GM21360 (cell line): ENCODE measurements around the gene FXYD6.

ENCODE experiments used
- ATAC-seq: cut with Tn5 transposase; IDR thresholded peaks from one replicate; pipeline ENCODE4 v1.9.1; 2021; ENCODE audit warnings: mild to moderate bottlenecking, moderate library complexity; ENCODE audit not compliant: unreplicated experiment

FXYD6 gene

DNA sequence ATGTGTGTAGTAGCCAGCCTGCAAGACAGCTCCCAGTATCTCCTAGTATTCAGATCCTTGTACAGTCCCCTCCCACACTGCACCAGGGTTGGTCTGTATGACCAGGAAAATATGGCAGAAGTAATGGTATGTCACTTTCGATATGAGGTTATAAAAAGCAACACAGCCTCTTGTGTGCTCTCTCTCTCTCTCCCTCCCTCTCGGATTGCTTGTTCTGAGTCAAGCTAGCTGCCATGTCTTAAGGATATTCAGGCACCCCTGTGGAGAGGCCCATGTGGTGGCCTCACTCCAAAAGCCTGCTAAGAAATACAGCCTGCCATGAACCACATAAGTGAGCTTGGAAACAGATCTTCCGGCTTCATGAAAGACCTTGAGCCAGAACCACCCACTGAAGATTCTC lies 25.4 kb downstream of the FXYD6 start:
- no peak for ATAC-seq

DNA sequence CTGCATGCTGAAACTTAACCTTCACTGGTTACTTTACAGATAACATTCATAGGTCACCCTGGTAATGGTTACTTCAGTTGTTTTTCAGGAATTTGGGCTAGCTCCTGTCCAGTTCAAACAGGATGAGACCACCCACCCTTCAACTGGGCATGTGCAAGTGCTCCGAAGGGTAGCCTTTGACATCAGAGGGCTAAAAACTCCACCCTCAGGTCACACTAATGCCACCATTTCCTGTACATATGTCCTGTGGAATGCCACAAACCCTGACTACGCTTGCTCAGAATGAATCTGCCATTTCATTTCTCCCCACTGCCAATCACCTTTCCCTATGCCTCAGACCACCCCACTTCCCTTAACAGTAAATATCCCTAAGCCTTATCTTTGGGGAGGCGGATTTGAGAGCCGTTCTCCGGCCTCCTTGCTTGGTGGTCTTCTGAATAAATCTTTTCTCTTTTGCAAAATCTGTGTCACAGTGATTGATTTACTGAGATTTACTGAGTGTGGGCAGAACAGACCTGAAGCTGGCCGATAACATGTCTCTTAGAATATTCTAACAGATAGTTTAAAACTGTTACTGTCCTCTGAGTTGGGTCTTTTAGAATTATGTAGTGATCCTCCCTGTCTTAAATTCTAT lies 26.6 kb downstream of the FXYD6 start:
- no peak for ATAC-seq

DNA sequence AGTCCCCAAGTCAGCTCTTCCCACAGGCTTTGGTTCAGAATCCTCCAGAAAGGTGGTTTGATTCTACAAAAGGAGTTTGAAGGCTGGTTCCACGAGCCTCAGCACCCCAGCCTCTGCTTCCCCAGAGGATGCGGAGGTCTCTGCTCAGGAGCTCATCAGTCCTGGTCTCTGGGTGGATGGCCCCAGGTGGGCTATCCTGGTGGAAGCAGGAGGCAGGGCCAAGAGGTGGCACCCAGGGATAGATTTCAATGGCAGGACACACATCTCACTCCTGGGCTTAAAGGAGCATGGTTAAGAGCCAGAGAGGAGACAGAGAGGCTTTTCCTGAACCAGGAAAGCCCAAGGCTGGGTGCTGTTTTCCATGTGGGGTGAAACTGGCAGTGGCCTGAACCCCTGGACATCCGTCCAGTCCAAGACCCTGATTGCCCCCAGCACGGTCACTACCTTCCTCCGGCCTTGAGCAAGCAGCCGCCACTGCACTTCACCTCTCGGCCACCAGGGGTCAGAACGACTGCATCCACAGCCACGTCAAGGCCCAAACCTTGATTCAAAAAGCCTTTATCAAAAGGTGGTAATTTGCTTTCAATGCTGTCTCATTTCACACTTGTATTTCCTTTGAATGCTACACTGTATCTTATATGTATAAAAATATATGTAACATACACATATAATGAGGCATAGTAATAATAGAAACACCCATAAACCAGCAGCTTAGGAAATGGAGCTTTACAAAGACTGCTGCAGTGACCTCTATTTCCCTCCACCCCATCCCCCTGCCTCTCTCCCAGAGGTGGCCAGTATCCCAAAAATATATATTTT lies 32.6 kb downstream of the FXYD6 start:
- no peak for ATAC-seq

DNA sequence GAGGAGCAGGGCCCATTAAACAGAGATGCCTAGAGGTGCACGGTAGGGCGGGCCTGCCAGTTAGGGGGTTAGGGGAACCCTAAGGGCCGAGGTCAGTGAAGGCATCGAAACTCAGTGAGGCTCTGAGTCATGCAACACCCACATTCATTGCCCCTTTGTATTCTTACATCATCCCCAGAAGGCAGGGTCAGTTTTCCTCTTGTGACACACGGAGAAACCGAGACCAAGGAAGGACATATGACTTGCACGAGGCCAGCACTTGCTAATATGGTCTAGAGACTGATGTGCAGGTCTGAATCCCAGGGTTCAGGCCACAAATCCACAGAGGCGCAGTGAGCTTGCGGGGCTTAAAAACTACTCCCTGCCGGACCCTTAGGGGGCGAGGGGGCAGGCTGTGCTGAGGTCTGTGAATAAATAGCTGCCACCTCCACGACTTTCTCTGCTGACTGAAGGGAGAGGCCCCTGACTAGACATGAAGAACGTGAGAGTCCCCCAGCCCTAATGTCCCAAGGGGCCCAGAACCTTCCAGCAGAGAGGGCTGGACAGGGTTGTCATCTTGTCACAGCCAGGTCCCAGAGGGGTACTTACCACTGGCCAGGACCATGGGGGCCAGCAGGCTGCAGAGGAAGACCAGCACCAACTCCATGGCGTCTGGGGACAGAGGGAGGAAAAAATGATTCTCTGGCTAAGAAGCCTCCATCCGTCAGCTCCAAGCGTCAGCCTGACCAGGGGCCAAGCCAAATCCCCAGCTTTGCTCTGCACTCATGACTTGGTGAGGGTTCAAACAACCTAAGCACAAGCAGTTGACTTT lies 34.1 kb downstream of the FXYD6 start:
- no peak for ATAC-seq

DNA sequence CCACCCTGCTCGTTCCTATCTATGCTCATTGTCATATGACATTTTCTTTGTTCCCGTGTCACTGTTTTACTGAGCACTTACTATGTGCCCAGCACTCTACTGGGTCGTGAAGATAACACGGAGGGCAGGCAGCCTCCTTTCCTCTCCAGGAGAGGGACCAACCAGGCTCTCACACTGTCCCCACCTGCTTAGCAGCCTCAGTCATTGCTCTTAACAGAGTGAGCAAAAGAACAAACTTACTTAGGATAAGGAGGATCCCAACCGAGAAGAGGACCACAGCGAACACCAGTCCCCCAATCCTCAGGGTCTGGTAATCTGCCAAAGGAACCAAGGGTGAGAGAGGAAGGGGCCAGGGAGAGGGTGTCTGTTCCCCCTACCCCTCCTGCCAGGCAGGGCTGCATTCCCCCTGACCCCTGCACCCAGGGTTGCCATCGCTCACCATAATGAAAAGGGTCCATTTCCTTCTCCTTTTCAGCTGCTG lies 34.9 kb downstream of the FXYD6 start:
- ATAC-seq = no peak

DNA sequence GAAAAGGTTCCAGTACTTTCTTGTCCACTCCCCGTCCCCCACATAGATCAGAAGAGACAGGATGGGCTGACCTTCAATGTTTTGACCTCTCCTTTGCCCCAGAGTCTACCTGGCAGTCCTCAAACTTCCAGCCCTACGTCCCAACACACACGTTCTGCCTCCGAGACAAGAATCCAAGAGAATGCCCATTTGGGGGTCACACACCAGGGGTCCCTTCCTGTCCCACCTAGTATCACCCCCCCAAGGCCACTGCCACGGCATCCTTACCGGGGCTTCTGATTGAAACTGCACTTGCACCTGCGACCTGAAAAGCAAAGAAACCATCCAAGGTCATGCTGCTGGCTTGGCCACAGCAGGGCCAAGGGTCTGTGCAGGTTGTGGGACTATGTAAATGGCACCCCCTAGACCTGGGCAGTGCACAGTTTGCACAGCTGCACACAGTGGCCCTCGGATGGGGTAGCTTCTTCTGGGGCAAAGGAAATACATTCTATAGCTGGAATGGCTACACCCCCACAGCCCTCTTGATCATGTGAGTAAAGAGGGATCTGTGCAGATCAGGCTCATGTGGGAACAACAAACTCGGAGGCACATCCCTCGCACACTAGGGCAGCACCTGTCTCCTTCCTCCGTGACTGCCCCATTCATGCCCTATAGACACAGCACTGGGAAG lies 35.4 kb downstream of the FXYD6 start:
- no peak for ATAC-seq

DNA sequence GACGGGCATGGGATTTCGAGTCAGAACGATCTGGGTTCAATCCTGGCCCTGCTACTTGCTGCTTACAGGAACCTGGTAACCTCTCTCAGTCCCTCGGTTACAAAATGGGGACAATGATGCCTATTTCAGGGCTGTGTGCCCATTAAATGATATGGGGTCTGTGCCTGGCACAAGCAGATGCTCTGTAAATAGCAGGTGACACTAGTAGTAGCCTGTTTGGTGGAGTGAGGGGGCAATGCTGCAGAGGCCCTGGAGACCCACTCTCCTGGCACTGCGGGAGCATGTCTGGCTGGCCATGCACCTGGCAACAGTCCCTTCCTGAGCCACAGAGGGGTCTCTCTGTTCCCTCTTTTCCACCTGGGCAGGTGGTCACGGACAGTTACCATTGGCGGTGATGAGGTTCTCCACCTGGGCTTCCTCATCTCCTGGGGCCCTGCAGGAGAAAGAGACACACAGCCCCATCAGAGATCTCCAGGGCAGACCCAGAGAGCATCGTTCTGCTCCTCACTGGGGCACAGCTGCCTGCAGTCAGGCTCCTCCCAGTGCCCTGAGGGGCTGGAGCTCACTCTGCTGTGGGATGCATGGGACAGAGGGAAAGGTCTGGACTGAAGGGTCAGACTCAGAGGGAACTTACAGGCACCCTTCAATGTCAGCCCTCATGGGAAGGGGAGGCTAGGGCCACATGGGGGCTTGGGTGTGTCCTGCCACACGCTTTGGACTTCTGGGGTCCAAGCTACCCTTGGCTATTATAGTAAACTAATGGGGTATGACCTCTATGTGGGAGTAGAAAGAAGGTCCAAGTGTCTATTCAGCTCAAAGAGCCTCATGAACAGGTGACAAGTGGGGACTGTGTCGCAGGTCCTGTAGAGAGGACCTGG lies 36.3 kb downstream of the FXYD6 start:
- ATAC-seq = no peak

DNA sequence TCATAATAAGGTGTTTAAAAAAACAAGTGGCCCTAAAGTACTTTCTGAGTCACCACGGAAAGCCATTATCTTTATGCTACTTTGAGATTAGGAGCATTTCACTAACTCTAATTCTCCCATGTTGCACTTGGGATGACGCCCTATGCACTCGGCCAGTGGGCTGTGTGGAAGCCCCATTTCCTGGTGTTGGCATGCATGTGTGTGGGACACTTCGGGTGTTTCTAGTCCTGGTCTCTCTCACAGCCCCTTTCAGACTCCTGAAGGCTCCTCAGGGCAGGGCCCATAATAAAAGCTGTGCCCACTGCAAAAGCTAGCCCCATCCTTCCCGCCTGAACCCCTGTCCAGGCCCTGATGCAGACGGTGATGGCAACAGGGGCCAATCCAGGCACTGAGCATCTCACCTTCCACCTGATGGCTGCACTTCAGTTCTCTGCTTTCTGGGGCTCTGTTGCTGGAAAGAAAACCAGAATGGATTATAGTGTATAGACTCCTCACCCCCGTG lies 37.0 kb downstream of the FXYD6 start:
- no peak for ATAC-seq

DNA sequence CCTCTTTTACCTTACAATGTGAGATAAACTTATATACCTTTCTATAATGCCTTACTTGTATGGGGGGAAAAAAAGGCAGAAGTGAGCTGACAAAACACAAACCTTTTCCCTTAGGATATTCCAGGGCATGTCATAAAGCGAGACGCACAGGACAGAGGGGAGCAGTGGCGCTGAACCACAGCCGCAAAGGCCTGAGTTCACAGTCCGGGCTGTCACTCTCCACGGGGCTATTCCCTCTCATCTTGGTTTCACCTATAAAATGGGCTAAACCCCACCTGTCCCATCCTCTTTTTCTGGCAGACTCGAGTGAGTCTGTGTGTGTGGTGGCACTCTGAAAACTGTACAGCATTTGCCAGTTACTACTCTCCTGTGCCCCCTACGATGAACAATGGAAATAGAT lies 37.6 kb downstream of the FXYD6 start:
- no peak for ATAC-seq

DNA sequence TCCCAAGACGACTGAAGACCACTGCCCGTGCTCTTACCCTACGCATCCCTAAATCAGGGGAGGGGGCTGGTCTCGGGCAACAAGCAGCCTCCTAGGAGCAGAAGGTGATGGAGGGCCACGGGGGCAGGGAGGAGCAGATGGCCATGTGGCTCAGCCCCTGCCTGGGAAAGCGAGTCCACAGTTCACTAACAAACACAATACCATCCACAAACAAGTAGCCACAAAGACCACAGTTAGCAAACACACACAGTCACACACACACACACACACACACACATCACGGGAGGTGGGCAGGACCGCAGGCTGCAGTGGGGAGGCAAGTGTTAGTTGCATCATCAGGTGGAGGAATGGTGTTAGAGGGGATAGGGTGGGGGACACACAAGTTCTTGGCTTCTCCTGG lies 38.7 kb downstream of the FXYD6 start:
- no peak for ATAC-seq

DNA sequence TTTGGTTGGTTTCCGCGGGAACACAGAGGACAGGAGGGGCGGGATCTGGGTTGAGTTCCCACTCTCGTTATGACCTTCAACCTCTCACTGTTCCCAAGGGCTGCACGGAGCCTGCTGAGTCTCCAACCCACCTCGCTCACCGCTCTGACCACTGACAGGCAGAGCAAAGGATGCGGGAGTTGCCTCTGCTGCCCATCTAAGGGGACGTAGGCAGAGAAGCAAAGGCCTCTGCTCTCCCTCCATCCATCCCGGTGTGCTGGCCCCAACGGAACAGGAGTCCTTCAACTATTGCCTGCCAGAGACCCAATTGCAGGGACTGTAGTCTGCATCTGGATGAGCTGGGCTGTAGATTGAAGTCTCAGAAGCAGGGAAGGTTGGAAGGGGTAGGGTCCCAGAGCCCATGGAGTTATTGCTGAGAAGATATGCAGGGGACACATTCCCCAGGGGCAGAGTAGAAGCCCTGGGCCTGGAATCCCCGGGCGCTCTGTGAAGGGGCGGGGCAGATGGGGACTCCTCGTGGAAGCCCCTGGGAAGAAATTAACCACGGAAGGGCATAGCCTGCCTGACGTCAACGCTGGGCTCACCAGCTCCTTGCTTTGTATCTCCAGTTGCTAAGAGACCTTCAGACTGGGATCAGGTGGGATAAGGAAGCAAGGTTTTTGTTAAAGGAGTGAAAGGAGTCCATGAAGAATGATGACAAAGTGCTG lies 39.2 kb downstream of the FXYD6 start:
- ATAC-seq = no peak

DNA sequence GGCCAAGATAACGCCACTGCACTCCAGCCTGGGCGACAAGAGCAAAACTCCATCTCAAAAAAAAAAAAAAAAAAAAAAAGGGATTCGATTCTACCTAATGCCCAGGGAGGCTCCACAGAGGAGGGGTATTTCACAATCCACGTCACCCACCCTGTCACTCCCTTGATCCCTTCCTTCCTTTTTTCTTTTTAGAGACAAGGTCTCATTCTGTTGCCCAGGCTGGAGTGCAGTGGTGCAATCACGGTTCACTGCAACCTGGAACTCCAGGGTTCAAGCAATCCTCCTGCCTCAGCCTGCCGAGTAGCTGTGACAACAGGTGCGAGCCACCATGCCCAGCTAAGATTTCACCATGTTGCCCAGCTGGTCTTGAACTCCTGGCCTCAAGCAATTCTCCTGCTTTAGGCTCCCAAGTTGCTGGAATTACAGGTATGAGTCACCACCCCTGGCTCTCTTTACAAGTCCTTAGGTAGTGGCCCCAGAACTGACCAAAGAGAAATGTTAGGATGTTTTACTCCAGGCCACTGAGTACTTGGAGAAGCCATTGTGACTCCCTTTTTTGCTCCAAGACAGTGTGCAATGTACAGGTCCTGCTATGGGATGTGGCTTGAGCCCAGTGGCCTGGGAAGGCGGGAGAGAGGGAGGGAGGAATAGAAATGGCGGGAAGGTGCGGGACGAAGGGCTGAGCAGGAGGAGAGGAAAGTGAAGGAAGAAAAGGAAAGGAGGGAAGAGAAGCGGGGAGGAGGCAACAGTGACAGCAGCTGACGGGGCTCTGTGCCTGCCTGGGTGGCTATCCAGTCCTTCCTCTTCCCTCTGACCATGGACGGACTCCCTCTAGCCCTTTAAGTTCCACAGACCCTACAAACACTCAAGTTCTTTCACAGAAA lies 40.1 kb downstream of the FXYD6 start:
- no peak for ATAC-seq

DNA sequence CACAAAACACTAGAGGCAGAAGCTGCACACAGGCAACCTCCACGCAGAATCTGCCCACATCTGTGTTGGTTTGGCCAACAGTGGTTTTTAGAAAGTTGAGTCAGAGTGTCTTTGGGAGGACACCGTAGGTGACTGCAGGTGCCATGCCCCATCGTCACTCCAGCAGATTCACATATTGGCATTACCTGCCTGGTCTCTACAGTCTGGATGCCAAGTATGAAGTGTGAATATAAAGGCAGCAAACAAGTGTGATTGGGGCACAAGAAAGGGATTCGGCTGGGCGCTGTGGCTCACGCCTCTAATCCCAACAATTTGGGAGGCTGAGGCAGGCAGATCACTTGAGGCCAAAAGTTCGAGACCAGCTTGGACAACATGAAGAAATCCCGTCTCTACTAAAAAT lies 40.9 kb downstream of the FXYD6 start:
- no peak for ATAC-seq

DNA sequence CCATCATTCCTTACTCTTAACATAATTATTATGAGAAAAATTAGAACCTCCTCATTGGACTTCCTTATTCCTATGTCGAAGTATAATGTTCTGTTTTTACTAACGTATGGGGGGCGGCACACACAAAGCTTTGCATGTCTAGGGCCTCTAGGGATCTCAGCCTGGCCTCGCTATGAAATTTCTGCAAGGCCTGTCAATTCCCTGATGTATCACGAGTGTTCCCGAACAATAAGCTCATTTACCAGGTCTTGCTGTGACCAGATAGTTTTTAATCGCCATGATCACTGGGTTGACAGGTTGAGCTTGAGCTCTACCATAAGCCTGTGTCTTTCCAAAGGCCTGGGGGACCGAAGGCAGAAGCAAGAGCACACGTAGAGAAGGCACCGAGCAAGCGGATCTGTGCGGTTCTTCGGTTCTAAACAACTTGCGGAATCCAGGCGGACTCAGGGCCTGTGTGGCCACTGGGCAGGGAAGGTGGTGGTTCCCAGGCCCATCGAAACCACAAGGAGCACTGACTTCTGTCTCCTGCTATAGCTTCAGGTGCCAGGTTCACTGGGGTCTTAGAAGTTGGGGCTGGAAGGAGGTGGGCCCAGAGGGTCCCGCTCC lies 41.5 kb downstream of the FXYD6 start:
- ATAC-seq = no peak

DNA sequence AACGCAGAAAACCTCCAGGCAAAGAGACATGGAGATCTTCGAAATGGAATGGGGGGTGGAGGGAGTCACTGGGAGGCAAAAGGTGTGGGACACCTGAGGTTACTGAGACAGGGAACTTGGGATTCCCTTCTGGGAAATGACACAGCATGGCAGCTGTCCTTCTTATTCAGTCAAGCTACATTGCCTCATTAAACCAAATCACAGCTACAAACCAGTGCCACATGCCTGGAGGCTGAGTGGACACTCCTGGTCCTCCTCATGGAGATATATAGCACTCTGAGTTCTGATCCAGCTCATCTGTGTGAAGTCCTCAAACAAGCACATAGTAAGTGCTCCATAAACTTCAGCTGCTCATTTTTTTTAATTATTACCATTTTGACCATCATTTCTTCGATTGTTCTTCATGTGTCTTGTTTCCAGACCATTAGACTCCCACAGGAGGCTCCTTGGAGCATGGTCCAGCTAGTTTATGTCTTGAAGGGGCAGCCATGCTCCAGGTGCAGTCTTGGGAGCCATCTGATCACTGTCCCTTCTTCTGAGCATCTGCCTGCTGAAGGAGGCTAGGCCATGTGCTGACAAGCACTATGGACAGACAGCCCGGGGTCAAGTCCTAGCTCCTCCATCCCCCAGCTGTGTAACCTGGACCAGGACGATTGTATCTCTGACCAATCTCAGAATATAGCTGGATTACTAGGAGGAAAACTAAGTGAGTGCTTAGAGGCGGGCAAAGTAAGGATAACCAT lies 42.2 kb downstream of the FXYD6 start:
- no peak for ATAC-seq

DNA sequence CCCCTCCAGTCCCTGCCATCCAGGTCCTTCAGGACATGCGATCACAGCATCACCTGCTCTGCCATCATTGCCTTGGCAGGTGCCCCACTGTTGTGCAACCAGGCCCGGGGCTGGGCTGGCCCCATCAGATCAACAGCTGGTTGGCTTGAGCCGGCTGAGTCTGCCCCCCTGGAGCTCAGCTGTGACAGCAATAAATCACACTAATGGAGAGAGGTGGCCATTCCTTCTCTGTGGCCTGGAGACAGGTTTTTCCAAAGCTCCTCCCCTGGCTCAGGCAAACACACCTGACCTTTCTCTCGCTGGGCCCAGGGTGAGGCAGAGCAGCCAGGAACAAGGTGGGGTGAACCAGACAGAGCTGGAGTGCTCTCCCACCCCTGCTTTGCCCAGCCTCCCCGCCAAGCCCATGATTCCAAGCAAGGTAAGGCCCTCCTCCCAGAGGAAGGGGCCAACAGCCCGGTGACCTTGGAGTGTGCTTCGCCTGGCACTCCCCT lies 43.0 kb downstream of the FXYD6 start:
- no peak for ATAC-seq

DNA sequence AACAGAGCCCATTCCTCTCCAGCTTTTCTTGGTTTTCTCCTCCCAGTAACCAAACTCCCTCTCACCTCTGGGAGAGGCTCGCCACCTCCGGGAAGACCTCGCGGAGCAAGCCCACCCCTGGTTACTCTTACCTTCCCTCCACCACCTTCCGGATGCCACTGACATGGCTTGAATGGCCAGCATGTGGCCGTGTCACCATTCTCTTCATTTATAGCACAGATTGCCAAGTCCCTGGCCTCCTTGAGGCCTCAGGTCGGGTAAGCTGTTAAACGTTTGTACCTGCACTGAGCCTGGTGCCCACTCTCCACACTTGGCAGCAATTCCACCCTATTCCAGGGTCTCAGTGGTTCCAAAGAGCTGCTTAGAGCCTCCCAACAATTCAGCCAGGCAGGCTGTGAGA lies 43.9 kb downstream of the FXYD6 start:
- no peak for ATAC-seq
